ENCODE results near the gene HCN4. TPM values are rescaled to one million over a fixed set of nuclear protein-coding genes. Genes with fewer than 3 reads are reported as not detected.

HCN4 gene
- total RNA-seq, 2 experiments from 2014 or later, result not detected

- Histone ChIP-seq H3K4me3 (ENCODE audit: low read length) (no peak overlapping the region), H3K27me3 (ENCODE audit: control insufficient read depth in 1 of 2, insufficient read depth in 2 of 2, low read length in 2 of 2) (peaks cover 2 to 7% of the 10 kb centered on the region in 2 experiments), H3K36me3 (ENCODE audit: insufficient read depth, low read length) (no peaks in the 10 kb centered on the region), H3K27ac (ENCODE audit: low read depth in 1 of 2, low read length in 2 of 2) (no peak overlapping the region), H3K9me3 (ENCODE audit: control insufficient read depth in 1 of 2, insufficient read depth in 1 of 2, low read length in 2 of 2) (no peaks in the 10 kb centered on the region), H3K4me1 (ENCODE audit: insufficient read depth, low read length) (no peaks in the 10 kb centered on the region)
- ChIA-PET CTCF (no interaction called here), POLR2A (no interaction called here)
- peaks cover 46% of the 10 kb centered on the region for H3K27me3 Mint-ChIP-seq
- no peaks in the 10 kb centered on the region for H3K36me3 Mint-ChIP-seq (ENCODE audit: low read depth)
- TF ChIP-seq CTCF (IDR thresholded peaks at IDR 0.05), result no peak
- no peak overlapping the region for H3K4me3 Mint-ChIP-seq
- H3K4me1 Mint-ChIP-seq (ENCODE audit: low read depth), result no peaks in the 10 kb centered on the region
- no peaks in the 10 kb centered on the region for H3K9me3 Mint-ChIP-seq
- DNase-seq (no peak), ATAC-seq (ENCODE audit: poor library complexity) (no peak)
- H3K27ac Mint-ChIP-seq, result no peak overlapping the region
- intact Hi-C loops (cut with DNase I, micrococcal nuclease), result no loop called here
These were observed 22.5 kb upstream of the HCN4 start for GRCh38 chr15:73391128-73391872.

GRCh38 chr15:73389971-73390544, 21.3 kb upstream of the HCN4 start:
- H3K4me3 ChIP-seq (ENCODE audit: low read length), result no peak overlapping the region
- DNase-seq (no peak), ATAC-seq (ENCODE audit: poor library complexity) (no peak)
- no peak overlapping the region for H3K4me3 Mint-ChIP-seq
- intact Hi-C loops (cut with DNase I, micrococcal nuclease), result no loop called here
- no peak for TF ChIP-seq CTCF (IDR thresholded peaks at IDR 0.05)
- no peaks in the 10 kb centered on the region for H3K36me3 Mint-ChIP-seq (ENCODE audit: low read depth)
- H3K9me3 ChIP-seq (ENCODE audit: control insufficient read depth in 1 of 2, insufficient read depth in 1 of 2, low read length in 2 of 2), result no peaks in the 10 kb centered on the region
- no peak overlapping the region for H3K27ac Mint-ChIP-seq
- CTCF ChIA-PET, result no interaction called here
- H3K27ac ChIP-seq (ENCODE audit: low read depth in 1 of 2, low read length in 2 of 2), result no peak overlapping the region
- H3K4me1 ChIP-seq (ENCODE audit: insufficient read depth, low read length), result no peaks in the 10 kb centered on the region
- H3K27me3 Mint-ChIP-seq, result peaks cover 50% of the 10 kb centered on the region
- POLR2A ChIA-PET, result no interaction called here
- no peaks in the 10 kb centered on the region for H3K36me3 ChIP-seq (ENCODE audit: insufficient read depth, low read length)
- peaks cover 3 to 10% of the 10 kb centered on the region in 2 experiments for H3K27me3 ChIP-seq (ENCODE audit: control insufficient read depth in 1 of 2, insufficient read depth in 2 of 2, low read length in 2 of 2)
- no peaks in the 10 kb centered on the region for H3K4me1 Mint-ChIP-seq (ENCODE audit: low read depth)
- H3K9me3 Mint-ChIP-seq, result no peaks in the 10 kb centered on the region

- Mint-ChIP-seq H3K9me3 (no peaks in the 10 kb centered on the region), H3K4me3 (no peak overlapping the region), H3K36me3 (ENCODE audit: low read depth) (no peaks in the 10 kb centered on the region), H3K27me3 (peaks cover 52% of the 10 kb centered on the region), H3K4me1 (ENCODE audit: low read depth) (no peaks in the 10 kb centered on the region), H3K27ac (no peak overlapping the region)
- Histone ChIP-seq H3K9me3 (ENCODE audit: control insufficient read depth in 1 of 2, insufficient read depth in 1 of 2, low read length in 2 of 2) (no peaks in the 10 kb centered on the region), H3K4me3 (ENCODE audit: low read length) (no peak overlapping the region), H3K4me1 (ENCODE audit: insufficient read depth, low read length) (no peaks in the 10 kb centered on the region), H3K36me3 (ENCODE audit: insufficient read depth, low read length) (no peaks in the 10 kb centered on the region), H3K27me3 (ENCODE audit: control insufficient read depth in 1 of 2, insufficient read depth in 2 of 2, low read length in 2 of 2) (peaks cover 5 to 12% of the 10 kb centered on the region in 2 experiments), H3K27ac (ENCODE audit: low read depth in 1 of 2, low read length in 2 of 2) (no peak overlapping the region)
- CTCF ChIA-PET, result no interaction called here
- no peak for DNase-seq
- POLR2A ChIA-PET, result no interaction called here
- intact Hi-C loops (cut with DNase I, micrococcal nuclease), result no loop called here
- no peak for TF ChIP-seq CTCF (IDR thresholded peaks at IDR 0.05)
- ATAC-seq (ENCODE audit: poor library complexity), result no peak
These were observed 20.8 kb upstream of the HCN4 start for GRCh38 chr15:73389539-73389938.
